Activated T-helper 2 cell treated with anti-CD3 and anti-CD28 coated beads, Interferon-gamma antibody, Interleukin-2, Interleukin-4, amounts not matched to agents 10 μg/mL and 5 μg/mL and 100 μg/mL, durations not matched to agents 14 hours and 24 hours and 36 hours (primary cell): ENCODE results near the gene PSMB7. TPM values are rescaled to one million over a fixed set of nuclear protein-coding genes. Genes with fewer than 3 reads are reported as not detected.

Source experiments
- DNase-seq: peaks from one replicate; pipeline ENCODE4 v3.0.0; 2021; ENCODE audit warnings: low spot score
- H3K27ac Mint-ChIP-seq: one replicate; pipeline ENCODE4 v1.8.0; 2021; ENCODE audit warnings: mixed read lengths
- H3K27me3 Mint-ChIP-seq: one replicate; pipeline ENCODE4 v1.8.0; 2021; ENCODE audit warnings: low read depth, mixed read lengths
- H3K36me3 Mint-ChIP-seq: one replicate; pipeline ENCODE4 v1.8.0; 2021; ENCODE audit warnings: low read depth, mixed read lengths
- H3K4me1 Mint-ChIP-seq: one replicate; pipeline ENCODE4 v1.8.0; 2021; ENCODE audit warnings: low read depth, mixed read lengths
- H3K4me3 Mint-ChIP-seq: one replicate; pipeline ENCODE4 v1.8.0; 2021; ENCODE audit warnings: low read depth, mild to moderate bottlenecking, moderate library complexity, mixed read lengths
- H3K9me3 Mint-ChIP-seq: one replicate; pipeline ENCODE4 v1.8.0; 2021; ENCODE audit warnings: mixed read lengths
- intact Hi-C: fragments of 100-400 bp; cut with micrococcal nuclease; formaldehyde crosslinking; loops from one replicate; pipeline ENCODE4 v1.15.1; 2023
- total RNA-seq: library from RNA; stranded (reverse); gene quantifications from 2 replicates; pipeline ENCODE4 v1.2.3, GENCODE V29; 2022

Gene PSMB7
- total RNA-seq, 1 donor from 2014 or later = 211 TPM

- no peak overlapping the region for H3K27ac Mint-ChIP-seq
- no peaks in the 10 kb centered on the region for H3K9me3 Mint-ChIP-seq
- no peak for DNase-seq
- no peaks in the 10 kb centered on the region for H3K27me3 Mint-ChIP-seq
- intact Hi-C loops = loop anchor here (2.0 to 10.0 kb wide), 2 partner anchors 19 to 181 kb away; partner anchors contain the start of gene PSMB7
- no peak overlapping the region for H3K4me3 Mint-ChIP-seq
- peaks cover 42% of the 10 kb centered on the region for H3K36me3 Mint-ChIP-seq
- peaks cover 30% of the 10 kb centered on the region for H3K4me1 Mint-ChIP-seq
Measured at GRCh38 chr9:124395826-124396225, 19.4 kb downstream of the PSMB7 start.

- Mint-ChIP-seq H3K9me3 (no peaks in the 10 kb centered on the region), H3K27me3 (no peaks in the 10 kb centered on the region), H3K4me3 (no peak overlapping the region), H3K4me1 (peaks cover 27% of the 10 kb centered on the region), H3K36me3 (peaks cover 35% of the 10 kb centered on the region), H3K27ac (peak overlapping the region; percentile 39)
- intact Hi-C loops = loop anchor here (1.0 to 10.0 kb wide), 3 partner anchors 20 to 267 kb away; partner anchors contain the start of gene PSMB7
- no peak for DNase-seq
Measured at GRCh38 chr9:124394596-124394995, 20.6 kb downstream of the PSMB7 start.

GRCh38 chr9:124394167-124394566, 21.1 kb downstream of the PSMB7 start:
- Mint-ChIP-seq H3K36me3 (peaks cover 35% of the 10 kb centered on the region), H3K27me3 (no peaks in the 10 kb centered on the region), H3K9me3 (no peaks in the 10 kb centered on the region), H3K4me3 (no peak overlapping the region), H3K4me1 (peaks cover 27% of the 10 kb centered on the region), H3K27ac (peak overlapping the region; percentile 39)
- no peak for DNase-seq
- intact Hi-C loops = loop anchor here (1.0 to 10.0 kb wide), 3 partner anchors 21 to 267 kb away; partner anchors contain the start of gene PSMB7

- no peak overlapping the region for H3K4me3 Mint-ChIP-seq
- no peak for DNase-seq
- H3K27me3 Mint-ChIP-seq = no peaks in the 10 kb centered on the region
- peaks cover 32% of the 10 kb centered on the region for H3K36me3 Mint-ChIP-seq
- intact Hi-C loops = loop anchor here (10.0 kb wide), 1 partner anchor 178 kb away; no protein-coding TSS in a partner anchor
- peaks cover 31% of the 10 kb centered on the region for H3K4me1 Mint-ChIP-seq
- no peaks in the 10 kb centered on the region for H3K9me3 Mint-ChIP-seq
- no peak overlapping the region for H3K27ac Mint-ChIP-seq
Measured at GRCh38 chr9:124392871-124393460, 22.3 kb downstream of the PSMB7 start.

- intact Hi-C loops = loop anchor here (10.0 kb wide), 1 partner anchor 178 kb away; no protein-coding TSS in a partner anchor
- Mint-ChIP-seq H3K36me3 (peaks cover 31% of the 10 kb centered on the region), H3K27me3 (no peaks in the 10 kb centered on the region), H3K27ac (no peak overlapping the region), H3K4me1 (peaks cover 33% of the 10 kb centered on the region), H3K4me3 (no peak overlapping the region), H3K9me3 (no peaks in the 10 kb centered on the region)
- no peak for DNase-seq
Measured at GRCh38 chr9:124392254-124392870, 22.9 kb downstream of the PSMB7 start.

GRCh38 chr9:124390794-124391658, 24.2 kb downstream of the PSMB7 start:
- Mint-ChIP-seq H3K4me1 (peaks cover 33% of the 10 kb centered on the region), H3K27me3 (no peaks in the 10 kb centered on the region), H3K4me3 (no peak overlapping the region), H3K27ac (no peak overlapping the region), H3K9me3 (no peaks in the 10 kb centered on the region), H3K36me3 (peaks cover 31% of the 10 kb centered on the region)
- no peak for DNase-seq
- intact Hi-C loops = loop anchor here (10.0 kb wide), 1 partner anchor 176 kb away; no protein-coding TSS in a partner anchor

- no peaks in the 10 kb centered on the region for H3K27me3 Mint-ChIP-seq
- DNase-seq = no peak
- intact Hi-C loops = no loop called here
- H3K4me3 Mint-ChIP-seq = no peak overlapping the region
- H3K4me1 Mint-ChIP-seq = peaks cover 22% of the 10 kb centered on the region
- no peaks in the 10 kb centered on the region for H3K9me3 Mint-ChIP-seq
- H3K27ac Mint-ChIP-seq = no peak overlapping the region
- H3K36me3 Mint-ChIP-seq = peaks cover 30% of the 10 kb centered on the region
Measured at GRCh38 chr9:124389146-124389939, 25.9 kb downstream of the PSMB7 start.

GRCh38 chr9:124388275-124389048, 26.8 kb downstream of the PSMB7 start:
- Mint-ChIP-seq H3K9me3 (no peaks in the 10 kb centered on the region), H3K36me3 (peaks cover 33% of the 10 kb centered on the region), H3K4me3 (no peak overlapping the region), H3K4me1 (peaks cover 14% of the 10 kb centered on the region), H3K27me3 (no peaks in the 10 kb centered on the region), H3K27ac (no peak overlapping the region)
- intact Hi-C loops = no loop called here
- DNase-seq = no peak

- intact Hi-C loops = no loop called here
- Mint-ChIP-seq H3K9me3 (no peaks in the 10 kb centered on the region), H3K36me3 (peaks cover 34% of the 10 kb centered on the region), H3K27me3 (no peaks in the 10 kb centered on the region), H3K4me1 (peaks cover 15% of the 10 kb centered on the region), H3K4me3 (no peak overlapping the region), H3K27ac (no peak overlapping the region)
- DNase-seq = no peak
Measured at GRCh38 chr9:124386201-124386600, 29.0 kb downstream of the PSMB7 start.

GRCh38 chr9:124385623-124386022, 29.6 kb downstream of the PSMB7 start:
- H3K36me3 Mint-ChIP-seq = peaks cover 30% of the 10 kb centered on the region
- intact Hi-C loops = no loop called here

GRCh38 chr9:124384846-124385245, 30.4 kb downstream of the PSMB7 start:
- Mint-ChIP-seq H3K27me3 (no peaks in the 10 kb centered on the region), H3K4me3 (no peak overlapping the region), H3K4me1 (peaks cover 14% of the 10 kb centered on the region), H3K36me3 (peaks cover 35% of the 10 kb centered on the region), H3K27ac (no peak overlapping the region), H3K9me3 (no peaks in the 10 kb centered on the region)
- DNase-seq = no peak
- intact Hi-C loops = no loop called here

More at GRCh38 chr9:124385623-124386022, 29.6 kb downstream of the PSMB7 start:
- DNase-seq = no peak
- Mint-ChIP-seq H3K27me3 (no peaks in the 10 kb centered on the region), H3K4me1 (peaks cover 14% of the 10 kb centered on the region), H3K27ac (no peak overlapping the region), H3K9me3 (no peaks in the 10 kb centered on the region), H3K4me3 (no peak overlapping the region)
